CD4-positive, alpha-beta T cell treated with Interferon alpha-2 for 1 hour (primary cell): ENCODE results near the gene PLPPR3.
"Not testable (repeated sequence)": the region's sequence is repeated elsewhere in the genome, so short reads cannot be mapped to it uniquely, and the experiment has no call there.

Experiments used
- DNase-seq, 2 donors: peaks; one replicate each; pipeline ENCODE4 v3.0.0-alpha.2; 2020 to 2022

PLPPR3 gene

GRCh38 chr19:827710-828321, 6.1 kb upstream of the PLPPR3 start, which contains the start of gene AZU1:
AZU1 (plus strand) TSS chr19:827837; CDS start chr19:827847, 10 bp downstream.
- no peak for DNase-seq

GRCh38 chr19:827314-827709, 5.6 kb upstream of the PLPPR3 start:
- no peak for DNase-seq

GRCh38 chr19:825897-826644, 4.3 kb upstream of the PLPPR3 start:
- no peak for DNase-seq

- DNase-seq = no peak
These were observed 3.1 kb upstream of the PLPPR3 start for GRCh38 chr19:824885-825284.

GRCh38 chr19:823565-824121, 1.9 kb upstream of the PLPPR3 start:
- DNase-seq = no peak

GRCh38 chr19:821231-821824, 427 bp downstream of the PLPPR3 start:
- DNase-seq = no peak

GRCh38 chr19:820212-820611, 1.5 kb downstream of the PLPPR3 start:
- DNase-seq = not testable (repeated sequence)

GRCh38 chr19:816500-816857, 5.3 kb downstream of the PLPPR3 start:
- no peak for DNase-seq

GRCh38 chr19:815775-816499, 5.8 kb downstream of the PLPPR3 start:
- DNase-seq = no peak

GRCh38 chr19:815079-815774, 6.5 kb downstream of the PLPPR3 start:
- no peak for DNase-seq

GRCh38 chr19:814152-815078, 7.3 kb downstream of the PLPPR3 start:
- no peak for DNase-seq

- no peak for DNase-seq
These were observed 8.3 kb downstream of the PLPPR3 start for GRCh38 chr19:813219-814151.

- no peak for DNase-seq
These were observed 9.0 kb downstream of the PLPPR3 start for GRCh38 chr19:812747-813218.

- DNase-seq = no peak
These were observed 9.6 kb downstream of the PLPPR3 start for GRCh38 chr19:812049-812746.

GRCh38 chr19:811506-812048, 10.2 kb downstream of the PLPPR3 start:
- no peak for DNase-seq

- no peak for DNase-seq
These were observed 10.8 kb downstream of the PLPPR3 start for GRCh38 chr19:810883-811489.

GRCh38 chr19:810077-810855, 11.5 kb downstream of the PLPPR3 start:
- no peak for DNase-seq

- DNase-seq = no peak
These were observed 13.4 kb downstream of the PLPPR3 start for GRCh38 chr19:808423-808775.
